NCI-H187 treated with DMSO at 0.1 percent for 48 hours (cell line): ENCODE measurements around the gene ARL4A.
A peak's percentile ranks its signal among the peaks of the same experiment; 100 is the strongest.

Experiments
- DNase-seq: peaks from one replicate; lab custom pipeline; 2025; lab: John Stamatoyannopoulos, UW

Gene ARL4A

GRCh38 chr7:12703881-12704280 lies 16.4 kb downstream of the ARL4A start:
- no peak for DNase-seq

GRCh38 chr7:12705878-12706277 lies 18.4 kb downstream of the ARL4A start:
- no peak for DNase-seq

- peak; percentile 77 for DNase-seq
Observed at GRCh38 chr7:12706900-12707536, 19.6 kb downstream of the ARL4A start.

GRCh38 chr7:12708314-12708713 lies 20.9 kb downstream of the ARL4A start:
- no peak for DNase-seq

GRCh38 chr7:12709726-12710502 lies 22.5 kb downstream of the ARL4A start:
- no peak for DNase-seq

- no peak for DNase-seq
Observed at GRCh38 chr7:12711124-12711523, 23.7 kb downstream of the ARL4A start.

GRCh38 chr7:12712236-12712635 lies 24.8 kb downstream of the ARL4A start:
- DNase-seq, result no peak

GRCh38 chr7:12713625-12714378 lies 26.4 kb downstream of the ARL4A start:
- DNase-seq, result no peak

- DNase-seq, result no peak
Observed at GRCh38 chr7:12714379-12714737, 26.9 kb downstream of the ARL4A start.

- no peak for DNase-seq
Observed at GRCh38 chr7:12715372-12716133, 28.1 kb downstream of the ARL4A start.

- DNase-seq, result no peak
Observed at GRCh38 chr7:12716134-12716681, 28.8 kb downstream of the ARL4A start.

GRCh38 chr7:12716722-12717121 lies 29.3 kb downstream of the ARL4A start:
- no peak for DNase-seq

- DNase-seq, result no peak
Observed at GRCh38 chr7:12719141-12719919, 31.9 kb downstream of the ARL4A start.

- no peak for DNase-seq
Observed at GRCh38 chr7:12719981-12720865, 32.8 kb downstream of the ARL4A start.

- no peak for DNase-seq
Observed at GRCh38 chr7:12721286-12721830, 33.9 kb downstream of the ARL4A start.

- no peak for DNase-seq
Observed at GRCh38 chr7:12722136-12722535, 34.7 kb downstream of the ARL4A start.

GRCh38 chr7:12722636-12723605 lies 35.5 kb downstream of the ARL4A start:
- no peak for DNase-seq

GRCh38 chr7:12725575-12726316 lies 38.3 kb downstream of the ARL4A start:
- DNase-seq, result no peak
